Measurements from ENCODE around the gene PIGQ. TPM values are rescaled to one million over a fixed set of nuclear protein-coding genes. Genes with fewer than 3 reads are reported as not detected.

The PIGQ gene
- total RNA-seq, 1 experiment from 2014 or later: 58.0 TPM

DNA sequence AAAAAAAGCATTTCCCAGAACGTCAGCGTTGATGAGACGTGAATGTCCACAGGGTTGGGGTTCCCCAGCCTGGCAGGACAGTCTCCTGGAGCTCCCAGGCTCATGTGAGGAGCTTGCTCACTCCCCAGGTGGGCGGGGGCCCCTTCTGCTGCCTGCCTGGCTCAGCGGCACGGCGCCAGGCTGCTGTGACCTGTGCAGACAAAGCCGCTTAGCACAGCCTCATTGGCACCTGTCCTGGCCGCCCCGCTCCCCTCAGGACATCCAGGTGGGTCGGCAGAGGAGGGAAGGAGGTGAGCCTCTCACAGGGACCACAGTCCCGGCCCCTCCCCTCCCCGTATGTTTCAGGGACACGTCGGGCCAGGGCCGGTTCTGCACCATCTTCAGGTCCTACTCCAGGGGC lies 48.1 kb downstream of the PIGQ start:
- Histone ChIP-seq H3K9me3 (ENCODE audit: control insufficient read depth, low read depth, low read length) (no peaks in the 10 kb centered on the region), H4K91ac (ENCODE audit: insufficient read length, low read depth, low read length) (no peak overlapping the region), H2BK5ac (ENCODE audit: insufficient read length, low read length) (no peak overlapping the region), H3K23ac (ENCODE audit: insufficient read length, low read depth, low read length) (no peak overlapping the region), H3K27me3 (ENCODE audit: insufficient read depth, low read length) (no peaks in the 10 kb centered on the region), H2AK5ac (ENCODE audit: insufficient read length, low read length) (no peak overlapping the region), H3K56ac (ENCODE audit: insufficient read length, low read depth, low read length) (no peak overlapping the region), H2BK120ac (ENCODE audit: low read depth, low read length, poor library complexity, severe bottlenecking) (no peak overlapping the region), H3T11ph (ENCODE audit: low read length) (no peak overlapping the region), H3K4me2 (ENCODE audit: insufficient read depth, insufficient read length, low read length) (no peak overlapping the region), H3K79me1 (ENCODE audit: insufficient read depth, low read depth, low read length, poor library complexity, severe bottlenecking) (no peaks in the 10 kb centered on the region), H2BK12ac (ENCODE audit: insufficient read length, low read depth, low read length) (no peak overlapping the region), H3K4me1 (ENCODE audit: insufficient read depth, low read length) (no peaks in the 10 kb centered on the region), H3K27ac (ENCODE audit: insufficient read length, low read depth, low read length) (no peak overlapping the region), H4K8ac (replicated peaks; ENCODE audit: insufficient read length, low read depth, low read length) (no peak overlapping the region), H3K79me2 (ENCODE audit: insufficient read depth, low read length) (no peaks in the 10 kb centered on the region), H3K4ac (ENCODE audit: low read depth, low read length) (no peak overlapping the region), H2AFZ (ENCODE audit: low read length) (no peak overlapping the region), H3K23me2 (ENCODE audit: insufficient read length, low read depth, low read length, poor library complexity, severe bottlenecking) (no peaks in the 10 kb centered on the region), H3K18ac (ENCODE audit: insufficient read length, low read depth, low read length) (no peak overlapping the region), H2BK20ac (ENCODE audit: low read depth, low read length, poor library complexity, severe bottlenecking) (no peak overlapping the region), H2BK15ac (ENCODE audit: low read depth, low read length) (no peak overlapping the region), H4K20me1 (ENCODE audit: control insufficient read depth, insufficient read depth, insufficient read length) (no peaks in the 10 kb centered on the region), H3K14ac (ENCODE audit: insufficient read depth, low read length) (no peak overlapping the region), H4K5ac (ENCODE audit: insufficient read length, low read depth, low read length) (no peak overlapping the region), H3K9ac (ENCODE audit: extremely low read depth, insufficient read length, low read length) (no peak overlapping the region)
- peaks cover 13 to 14% of the 10 kb centered on the region in 2 experiments for H3K4me1 Mint-ChIP-seq
- no CpG with 5 or more reads among the region's 16 CpGs for WGBS (ENCODE audit: extremely low coverage, insufficient read length, low lambda C conversion rate)
- H3K36me3 Mint-ChIP-seq (ENCODE audit: insufficient read depth in 1 of 3, low read depth in 3 of 3): peaks cover 7 to 11% (median 11%) of the 10 kb centered on the region in 3 experiments; a peak in 6 of 7 replicates
- no peak for TF ChIP-seq CTCF (conservative IDR thresholded peaks at IDR 0.05)
- H3K27me3 Mint-ChIP-seq (ENCODE audit: low read depth): no peaks in the 10 kb centered on the region
- no peak overlapping the region for H3K27ac Mint-ChIP-seq
- no peak overlapping the region for H3K4me3 Mint-ChIP-seq
- H3K9me3 Mint-ChIP-seq: 0 out of 5 replicates have a peak, but pooled peaks cover 0 to 3% of the 10 kb centered on the region in 2 experiments
- DNase-seq: no peak
